Activated CD8-positive, alpha-beta memory T cell treated with anti-CD3 and anti-CD28 coated beads for 4 hours (primary cell): ENCODE measurements around the gene CWC27.
"Not testable (repeated sequence)": the region's sequence is repeated elsewhere in the genome, so short reads cannot be mapped to it uniquely, and the experiment has no call there.

Source experiments
- DNase-seq, 2 donors: peaks; one replicate each; pipeline ENCODE4 v3.0.0-alpha.2; 2020; ENCODE audit warnings: low read depth in 2 of 2

The CWC27 gene

DNA sequence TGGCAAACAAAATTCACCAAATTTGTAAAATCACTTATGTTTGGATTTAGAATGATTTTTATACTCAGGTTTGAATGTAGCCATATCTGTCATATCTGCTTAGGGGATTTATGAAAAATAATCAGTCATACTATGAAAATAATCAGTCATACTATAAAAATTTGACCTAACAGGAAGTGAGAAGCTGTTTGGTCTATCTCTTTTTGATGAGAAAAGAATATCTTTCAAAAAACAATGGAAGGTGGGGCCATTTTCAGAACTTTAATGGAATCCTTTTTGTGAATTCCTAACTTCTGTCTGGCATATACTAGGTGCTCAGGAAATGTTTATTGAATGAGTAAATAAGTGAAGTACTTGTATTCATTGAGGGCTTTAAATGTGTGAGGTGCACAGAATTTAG lies 70.1 kb downstream of the CWC27 start:
- no peak for DNase-seq

DNA sequence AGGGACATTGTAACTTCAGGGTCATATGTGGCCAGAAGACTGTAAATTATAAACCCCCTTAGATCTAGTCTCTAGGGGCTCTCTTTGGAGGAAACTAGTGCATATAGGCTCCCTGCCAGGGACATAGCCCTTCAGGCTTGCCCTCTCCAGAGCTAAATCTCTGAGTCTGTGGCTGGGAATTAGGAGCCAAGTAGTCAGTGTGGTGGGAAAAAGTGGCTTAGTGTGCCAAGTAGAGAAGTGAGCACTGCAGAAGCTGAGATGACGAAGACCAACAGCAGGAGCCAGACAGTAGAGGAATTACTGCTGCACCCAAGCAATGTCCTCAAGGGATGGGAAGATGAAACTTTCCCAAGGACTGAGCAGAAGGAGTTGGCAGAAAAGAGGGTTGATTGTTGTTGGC lies 71.2 kb downstream of the CWC27 start:
- DNase-seq = no peak

DNA sequence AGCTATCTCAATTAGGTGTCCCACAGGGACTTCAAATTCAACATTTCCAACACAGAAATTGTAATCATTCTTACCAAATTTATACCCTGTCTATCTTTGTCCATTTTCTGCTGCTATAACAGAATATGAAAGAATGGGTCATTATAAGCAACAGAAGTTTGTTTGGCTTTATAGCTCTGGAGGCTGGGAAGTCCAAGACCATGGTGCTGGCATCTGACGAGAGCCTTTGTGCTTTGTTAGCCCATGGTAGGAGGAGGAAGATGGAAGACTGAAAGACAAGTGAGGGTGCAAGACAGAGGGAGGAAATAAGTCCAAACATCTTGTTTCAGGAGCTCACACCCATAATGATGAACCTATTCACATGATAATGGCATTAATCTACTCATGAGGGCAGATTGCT lies 72.2 kb downstream of the CWC27 start:
- DNase-seq = no peak

DNA sequence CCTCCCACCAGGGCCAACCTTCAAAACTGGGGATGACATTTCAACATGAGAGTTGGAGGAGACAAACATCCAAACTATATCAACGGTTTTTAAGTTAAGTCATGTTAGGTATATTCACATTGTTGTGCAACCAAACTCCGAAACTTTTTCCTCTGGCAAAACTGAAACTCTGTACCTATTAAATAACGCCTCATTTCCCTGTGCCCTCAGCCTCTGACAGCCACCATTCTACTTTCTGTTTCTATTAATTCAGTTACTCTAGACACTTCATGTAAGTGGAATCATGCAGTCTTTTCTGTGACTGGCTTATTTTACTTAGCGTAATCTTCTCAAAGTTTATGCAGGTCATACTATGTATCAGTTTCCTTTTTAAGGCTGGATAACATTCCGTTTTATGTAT lies 85.0 kb downstream of the CWC27 start:
- DNase-seq = no peak

DNA sequence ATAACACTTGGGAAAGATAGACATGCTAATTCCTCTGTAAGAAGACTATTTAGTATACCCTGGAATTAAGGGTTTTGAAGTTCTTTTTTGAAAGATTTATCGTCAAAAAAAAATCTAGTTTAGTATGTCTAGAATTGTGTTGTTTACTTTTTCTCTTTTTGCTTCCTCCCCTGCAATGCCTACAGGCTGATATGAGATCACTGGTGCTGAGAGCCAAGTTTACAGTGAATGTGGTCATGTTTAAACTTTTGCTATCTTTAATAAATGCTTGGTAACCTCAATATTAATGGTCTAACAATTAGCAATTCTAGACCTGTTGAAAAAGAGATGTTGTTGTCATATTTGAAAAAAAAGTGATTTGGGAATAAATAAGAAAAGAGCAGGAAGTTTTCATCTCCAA lies 86.1 kb downstream of the CWC27 start:
- no peak for DNase-seq

DNA sequence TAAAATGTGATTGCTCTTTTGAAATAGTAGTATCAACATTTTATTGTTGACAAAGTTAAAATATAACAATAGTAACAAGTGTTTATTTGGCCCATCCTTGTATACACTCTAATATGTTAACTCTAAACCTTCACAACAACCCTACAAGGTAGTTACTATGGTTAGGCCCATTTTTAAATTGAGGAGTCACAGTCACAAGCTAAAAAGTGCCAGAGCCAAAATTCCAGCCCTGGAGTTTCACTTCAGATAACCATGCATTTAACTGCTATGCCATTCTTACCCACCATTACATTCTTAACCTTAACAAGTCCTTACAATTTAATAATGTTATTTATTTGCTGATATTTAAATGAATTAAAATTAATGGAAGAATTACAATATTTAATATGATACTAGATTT lies 91.2 kb downstream of the CWC27 start:
- DNase-seq = no peak

DNA sequence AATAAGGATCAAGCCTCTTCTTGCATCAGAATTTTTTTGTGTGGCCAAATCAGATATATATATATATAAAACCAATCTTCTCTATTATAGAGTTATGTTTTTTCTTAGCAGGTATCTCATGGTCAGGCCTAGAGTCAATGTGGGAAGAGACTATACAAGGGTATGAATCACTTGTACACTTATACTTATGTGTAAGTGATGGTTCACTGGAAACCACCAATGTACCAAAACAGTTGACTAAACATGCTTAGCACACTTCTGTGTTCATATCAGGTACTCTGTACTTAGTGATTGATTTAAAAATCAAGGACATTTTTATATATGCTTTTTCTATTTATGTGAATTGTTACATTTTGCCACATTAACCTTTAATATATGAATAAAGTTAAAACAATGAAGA lies 92.6 kb downstream of the CWC27 start:
- no peak for DNase-seq

DNA sequence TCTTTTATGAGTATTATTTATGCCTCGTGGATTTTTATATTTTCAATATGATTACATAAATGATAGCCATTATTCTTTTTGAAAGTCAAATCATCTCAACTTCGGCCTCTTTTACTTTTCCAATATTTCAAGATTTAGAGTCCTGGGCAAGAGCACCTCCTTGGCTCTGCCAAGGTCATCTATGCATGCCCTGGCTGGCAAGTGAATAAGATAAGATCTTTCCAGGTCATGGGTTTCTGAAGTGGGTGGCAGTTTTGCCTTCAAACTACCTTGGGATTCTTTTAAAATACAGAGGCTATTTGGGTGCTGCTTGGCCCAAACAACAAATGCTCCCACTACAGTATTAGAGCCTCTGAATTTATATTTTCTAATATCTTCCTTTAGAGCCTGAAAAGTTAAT lies 95.4 kb downstream of the CWC27 start:
- DNase-seq = no peak

DNA sequence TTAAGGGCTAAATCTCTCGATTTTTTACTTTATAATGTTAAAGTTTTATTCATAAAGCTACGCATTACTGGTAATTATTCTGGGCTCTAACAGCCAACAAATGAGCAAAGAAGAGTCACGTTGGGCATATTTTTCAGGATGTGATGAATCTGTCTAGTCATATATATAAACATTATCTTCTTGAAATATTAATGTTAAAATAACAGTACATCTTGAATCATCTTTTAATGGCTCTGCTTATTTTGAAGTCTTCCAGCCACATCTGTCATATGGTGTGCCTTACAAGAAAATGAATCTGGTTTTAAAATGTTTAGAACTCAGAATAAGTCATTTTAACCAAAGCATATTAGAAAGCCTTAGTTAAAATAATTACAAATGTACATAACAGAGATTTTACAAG lies 96.9 kb downstream of the CWC27 start:
- DNase-seq = no peak

DNA sequence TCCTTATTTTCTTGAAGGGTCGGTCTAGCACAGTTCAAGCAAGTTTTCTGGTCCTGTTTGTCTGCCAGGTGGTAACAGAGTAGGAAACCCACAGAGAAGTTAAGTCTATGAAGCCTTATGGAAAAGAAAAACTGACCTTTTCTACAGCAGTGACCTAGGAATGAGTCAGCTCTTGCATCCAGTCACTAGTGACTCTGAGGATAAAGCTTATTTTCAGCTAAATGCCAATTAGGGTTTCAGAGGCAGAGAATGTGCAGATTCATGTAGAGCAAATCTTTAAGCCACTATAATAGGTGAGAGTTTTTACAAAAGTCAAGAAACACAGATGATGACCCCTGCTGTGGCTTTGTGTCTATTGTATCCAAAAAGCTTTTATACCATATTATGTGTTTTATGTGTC lies 100.7 kb downstream of the CWC27 start:
- DNase-seq = no peak

DNA sequence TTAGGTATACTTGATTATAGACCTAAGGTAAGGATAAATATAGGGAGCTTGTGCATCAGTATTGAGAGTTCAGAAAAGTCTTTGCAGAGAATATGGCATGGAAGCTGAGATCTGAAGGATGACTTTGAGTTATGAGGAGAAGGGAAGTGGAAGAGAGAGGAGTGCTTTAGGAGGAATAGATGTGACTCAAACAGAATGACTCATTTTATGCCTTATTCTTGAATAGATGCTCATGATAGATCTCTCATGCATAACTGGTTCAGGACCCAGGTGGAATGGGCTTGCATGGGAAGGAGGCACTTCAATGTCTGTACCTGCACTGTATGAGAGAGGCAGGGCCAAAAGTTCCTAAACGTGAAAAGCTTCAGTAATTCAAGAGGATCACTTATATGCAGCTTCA lies 103.3 kb downstream of the CWC27 start:
- no peak for DNase-seq

DNA sequence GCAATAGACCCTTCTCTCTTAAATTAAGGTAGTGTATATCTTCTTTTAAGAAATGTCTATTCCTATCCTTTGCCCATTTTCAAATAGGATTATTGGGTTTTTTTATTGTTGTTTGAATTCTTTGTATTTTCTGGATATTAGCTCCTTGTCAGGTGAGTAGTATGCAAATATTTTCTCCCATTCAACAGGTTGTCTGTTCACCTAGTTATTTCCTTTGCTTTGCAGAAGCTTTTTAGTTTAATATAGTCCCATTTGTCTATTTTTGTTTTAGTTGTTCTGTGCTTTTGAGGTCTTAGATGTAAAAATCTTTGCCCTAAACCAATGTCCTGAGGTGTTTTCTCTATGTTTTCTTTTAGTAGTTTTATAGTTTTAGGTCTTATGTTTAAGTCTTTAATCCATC lies 104.7 kb downstream of the CWC27 start:
- no peak for DNase-seq

DNA sequence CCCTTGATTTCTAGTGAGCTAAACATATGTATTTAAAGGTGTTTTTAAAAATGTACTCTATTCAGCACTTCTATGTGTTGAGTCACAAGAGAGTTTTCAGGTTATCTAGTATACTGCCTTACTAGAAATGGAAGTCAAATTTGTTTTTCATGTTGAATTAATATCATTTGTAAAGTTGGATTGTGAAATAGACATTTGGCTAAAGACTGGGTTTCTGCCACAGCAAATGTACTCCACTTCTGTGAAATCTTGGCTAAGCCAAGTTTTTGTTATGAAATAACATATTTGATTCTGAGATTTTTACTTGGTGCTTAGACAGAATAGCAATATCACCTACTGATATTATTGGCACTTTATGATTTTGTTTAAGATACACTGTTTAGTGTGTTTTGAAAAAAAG lies 106.0 kb downstream of the CWC27 start:
- DNase-seq = no peak

DNA sequence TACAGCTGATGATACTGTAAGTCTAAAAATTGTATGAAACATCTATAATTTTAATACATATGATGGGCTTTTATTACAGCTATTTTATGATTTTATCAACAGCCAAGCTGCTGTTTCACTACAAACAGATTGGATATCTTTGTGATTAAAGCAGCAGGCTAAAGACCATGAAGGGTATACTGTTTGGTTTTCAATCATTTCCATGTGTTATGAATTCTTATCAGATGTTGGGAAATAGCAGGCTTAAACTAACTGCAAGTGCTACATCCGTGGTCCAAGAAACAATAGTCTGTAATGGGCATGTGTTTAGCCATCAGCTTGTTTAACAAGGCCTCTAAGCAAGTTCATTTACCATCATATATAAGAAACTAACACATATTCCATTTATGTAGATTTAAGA lies 107.5 kb downstream of the CWC27 start:
- DNase-seq = no peak

DNA sequence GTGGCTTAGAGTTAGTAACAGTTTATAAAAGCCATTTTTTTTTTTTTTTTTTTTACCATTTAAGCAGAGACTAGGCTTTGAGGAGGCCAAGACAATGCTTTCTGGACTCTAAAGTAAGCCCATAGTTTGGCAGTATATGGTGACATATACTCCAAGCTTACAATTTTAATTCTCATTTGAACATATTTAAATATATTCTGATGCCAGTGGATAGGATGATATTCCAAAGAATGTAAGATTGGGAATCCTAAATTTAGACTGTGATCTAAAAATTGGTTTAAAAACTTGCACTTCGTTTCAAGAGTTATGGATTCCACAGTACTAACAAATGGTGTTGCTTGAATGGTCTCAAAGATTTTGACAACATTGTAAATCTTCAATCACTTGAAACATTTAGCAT lies 112.1 kb downstream of the CWC27 start:
- DNase-seq = no peak

DNA sequence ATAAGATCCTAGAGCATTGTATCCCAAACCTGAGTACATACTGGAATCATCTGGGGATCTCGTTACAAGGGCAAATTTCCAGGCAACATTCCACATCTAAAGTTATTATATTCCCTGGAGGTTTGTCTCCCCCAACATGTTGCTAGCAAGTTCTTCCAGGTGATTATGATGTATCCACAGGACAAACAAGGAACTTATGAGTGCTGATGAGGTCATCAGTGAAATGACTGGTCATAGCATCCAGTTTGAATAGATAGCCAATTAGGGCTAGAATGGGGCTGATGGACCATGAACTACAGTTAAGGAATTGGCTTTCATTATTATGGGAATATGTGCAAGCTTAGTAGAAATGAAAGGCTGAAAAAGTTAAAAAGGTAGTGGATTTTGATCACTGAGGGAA lies 115.2 kb downstream of the CWC27 start:
- no peak for DNase-seq

DNA sequence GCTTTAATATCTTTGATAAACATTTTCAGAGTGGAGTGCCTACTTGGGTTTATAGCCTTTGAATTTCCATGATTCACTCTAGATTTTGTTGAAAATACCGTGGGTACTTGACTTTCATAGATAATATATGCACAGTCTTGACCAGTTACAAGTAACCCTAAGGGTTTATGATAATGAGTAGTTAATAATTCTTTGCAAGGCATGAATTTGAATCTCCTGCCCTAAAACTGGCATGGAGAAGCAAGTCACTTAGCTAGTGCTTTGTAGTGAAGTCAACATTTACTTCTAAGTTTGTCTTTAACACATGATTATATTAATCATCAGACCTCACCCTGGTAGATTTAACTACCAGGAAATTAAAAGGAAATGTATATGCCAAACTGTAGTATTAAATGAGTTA lies 115.8 kb downstream of the CWC27 start:
- no peak for DNase-seq

DNA sequence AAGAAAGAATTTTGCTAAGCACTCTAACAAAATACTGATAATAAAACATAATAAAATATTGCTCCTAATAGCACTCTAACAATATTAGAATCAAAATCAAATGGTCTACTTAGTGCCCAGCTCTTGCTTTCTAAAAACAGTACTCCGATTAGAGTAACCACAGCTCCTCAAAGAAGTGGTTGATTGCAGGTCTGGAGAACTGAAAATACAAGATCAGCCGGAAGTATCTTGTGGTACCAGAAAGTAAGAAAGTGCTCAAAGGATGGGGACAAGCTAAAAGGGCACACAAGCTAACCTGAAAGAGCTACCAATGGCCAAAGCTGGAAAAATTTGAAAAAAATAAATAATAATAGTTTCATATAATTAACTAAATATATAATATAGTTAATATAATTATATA lies 119.2 kb downstream of the CWC27 start:
- DNase-seq = no peak

DNA sequence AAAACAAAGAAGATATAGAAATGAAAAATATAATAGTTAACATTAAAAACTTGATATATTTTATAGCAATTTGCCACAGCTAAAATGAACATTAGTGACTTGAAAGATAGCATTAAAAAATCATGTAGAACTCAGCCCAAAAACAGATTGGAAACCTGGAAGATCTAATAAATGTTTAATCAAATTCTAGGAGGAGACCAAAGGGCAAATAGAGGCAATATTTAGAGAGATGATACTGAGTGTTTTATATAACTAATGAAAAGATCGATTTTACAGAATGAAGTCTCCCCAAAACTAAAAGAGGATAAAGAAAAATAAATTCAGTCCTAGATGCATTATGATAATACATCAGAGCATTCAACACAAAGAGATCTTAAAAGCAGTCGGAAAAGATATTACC lies 127.0 kb downstream of the CWC27 start:
- no peak for DNase-seq

DNA sequence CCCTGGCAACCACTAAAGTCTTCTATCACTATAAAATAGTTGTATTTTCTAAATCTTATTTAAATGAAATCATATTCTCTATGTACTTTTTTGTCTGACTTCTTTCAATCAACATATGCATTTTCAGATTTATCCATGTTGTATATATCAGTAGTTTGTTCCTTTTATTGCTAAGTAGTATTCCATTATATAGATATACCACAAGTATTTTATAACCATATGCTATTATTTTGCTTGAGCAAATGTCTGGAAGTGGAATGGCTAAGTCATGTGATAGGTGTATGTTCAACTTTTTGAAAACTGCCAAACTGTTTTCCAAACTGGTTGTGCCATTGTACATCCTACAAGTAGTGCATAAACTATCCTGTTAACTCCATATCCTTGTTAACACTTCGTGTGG lies 131.1 kb downstream of the CWC27 start:
- no peak for DNase-seq

DNA sequence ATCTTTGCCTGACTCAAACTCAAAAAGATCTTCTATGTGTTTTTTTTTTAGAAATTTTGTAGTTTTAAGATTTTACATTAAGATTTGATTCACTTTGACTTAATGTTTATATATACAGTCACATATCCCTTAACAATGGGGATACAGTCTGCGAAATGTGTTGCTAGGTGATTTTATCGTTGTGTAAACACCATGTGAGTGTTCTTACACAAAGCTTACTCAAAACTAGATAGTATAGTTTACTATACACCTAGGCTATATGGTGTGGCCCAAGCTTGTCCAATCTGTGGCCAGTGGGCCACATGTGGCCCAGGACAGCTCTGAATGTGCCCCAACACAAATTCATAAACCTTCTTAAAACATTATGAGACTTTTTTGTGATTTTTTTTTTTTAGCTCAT lies 131.9 kb downstream of the CWC27 start:
- DNase-seq = no peak

DNA sequence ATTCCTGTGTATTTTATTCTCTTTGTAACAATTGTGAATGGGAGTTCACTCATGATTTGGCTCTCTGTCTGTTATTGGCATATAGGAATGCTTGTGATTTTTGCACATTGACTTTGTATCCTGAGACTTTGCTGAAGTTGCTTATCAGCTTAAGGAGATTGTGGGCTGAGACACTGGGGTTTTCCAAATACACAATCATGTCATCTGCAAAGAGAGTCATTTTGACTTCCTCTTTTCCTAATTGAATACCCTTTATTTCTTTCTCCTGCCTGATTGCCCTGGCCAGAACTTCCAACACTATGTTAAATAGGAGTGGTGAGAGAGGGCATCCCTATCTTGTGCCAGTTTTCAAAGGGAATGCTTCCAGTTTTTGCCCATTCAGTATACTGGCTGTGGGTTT lies 138.7 kb downstream of the CWC27 start:
- DNase-seq = not testable (repeated sequence)

DNA sequence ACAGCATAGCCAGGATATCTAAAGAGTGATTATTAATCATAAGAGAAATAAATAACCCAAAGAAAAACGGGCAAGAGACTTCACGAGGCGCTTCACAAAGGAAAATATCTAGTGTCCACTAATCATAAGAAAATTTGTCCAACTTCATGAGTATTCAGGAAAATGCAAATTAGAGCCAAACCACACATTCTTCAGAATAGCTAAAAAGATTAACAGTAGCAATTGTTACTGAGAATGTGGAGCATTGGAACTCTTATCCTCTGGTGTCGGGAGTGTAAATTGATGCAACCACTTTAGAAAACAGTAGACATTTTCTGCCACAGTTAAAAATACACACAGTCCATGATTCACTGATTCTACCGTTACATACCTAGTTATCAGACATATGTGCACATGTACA lies 145.7 kb downstream of the CWC27 start:
- DNase-seq = no peak

DNA sequence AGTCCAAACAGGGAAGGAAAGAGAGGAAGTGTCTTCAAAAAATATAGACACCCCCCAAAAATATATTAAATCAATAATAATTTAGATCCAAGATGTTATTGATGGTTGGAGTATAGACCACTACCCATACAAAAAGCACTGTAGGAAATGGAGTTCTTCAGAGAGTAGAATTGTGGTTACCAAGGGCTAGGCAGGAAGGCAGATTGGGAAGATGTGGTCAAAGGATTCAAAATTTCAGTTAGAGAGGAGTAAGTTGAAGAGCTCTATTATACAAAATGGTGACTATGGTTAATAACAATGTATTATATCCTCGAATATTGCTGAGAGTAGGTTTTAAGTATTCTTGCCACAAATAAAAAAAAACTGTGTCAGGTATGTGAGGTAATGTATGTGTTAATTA lies 149.4 kb downstream of the CWC27 start:
- no peak for DNase-seq

DNA sequence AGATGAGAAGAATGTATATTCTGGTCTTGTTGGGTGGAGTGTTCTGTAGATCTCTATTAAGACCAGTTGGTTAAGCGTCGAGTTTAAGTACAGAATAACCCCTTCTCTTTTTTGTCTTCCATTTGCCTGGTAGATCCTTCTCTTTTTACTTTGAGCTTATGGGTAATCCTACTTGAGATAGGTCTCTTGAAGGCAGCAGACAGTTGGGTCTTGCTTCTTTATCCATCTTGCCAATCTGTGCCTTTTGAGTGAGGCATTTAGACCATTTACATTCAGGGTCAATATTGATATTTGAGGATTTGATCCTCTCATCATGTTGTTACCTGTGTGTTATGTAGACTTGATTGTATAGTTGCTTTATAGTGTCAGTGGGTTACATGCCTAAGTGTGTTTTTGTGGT lies 152.7 kb downstream of the CWC27 start:
- no peak for DNase-seq
